Caco-2 (cell line): ENCODE results near the gene GLI2. TPM values are rescaled to one million over a fixed set of nuclear protein-coding genes. Genes with fewer than 3 reads are reported as not detected.

Experiments used
- BruUV-seq: library from RNA; stranded (reverse); fragments of 400-500 nt; replicated peaks from 2 replicates; lab custom pipeline; 2021; lab: Mats Ljungman, UMichigan
- CTCF ChIA-PET: fragments of 300-600 bp; sonication (Branson Sonifier 250); formaldehyde crosslinking; loops from one replicate; lab custom pipeline; 2022; ENCODE audit warnings: antibody characterized with exemption; lab: Charles Lee
- POLR2A ChIA-PET: fragments of 300-600 bp; sonication (Branson Sonifier 250); formaldehyde crosslinking; loops from one replicate; lab custom pipeline; 2022; ENCODE audit warnings: antibody characterized with exemption; lab: Charles Lee
- DNase-seq, 2 experiments: peaks; one replicate each; pipeline versions ENCODE4 v3.0.0 to v3.0.0-alpha.2; 2020 to 2022
- H3K27me3 ChIP-seq: replicated peaks from 2 replicates; pipeline ENCODE4 v1.6.0; 2011; ENCODE audit warnings: low read length; ENCODE audit not compliant: control insufficient read depth, insufficient read depth
- H3K36me3 ChIP-seq: 2 replicates; pipeline ENCODE4 v1.5.1; 2011; ENCODE audit warnings: low read length; ENCODE audit not compliant: control insufficient read depth, insufficient read depth
- H3K4me1 ChIP-seq: fragments of 250-450 bp; sonication (Bioruptor Pico); 2 replicates; pipeline ENCODE4 v1.5.1; 2020; ENCODE audit warnings: mild to moderate bottlenecking
- H3K4me3 ChIP-seq: 2 replicates; pipeline ENCODE4 v1.5.1; 2011; ENCODE audit warnings: low read depth, mild to moderate bottlenecking, control low read depth, low read length
- H3K9me3 ChIP-seq: fragments of 250-450 bp; sonication (Bioruptor Pico); 2 replicates; pipeline ENCODE4 v1.5.1; 2020; ENCODE audit warnings: mild to moderate bottlenecking, moderate library complexity
- H3K27ac Mint-ChIP-seq: one replicate; pipeline ENCODE4 v1.8.0; 2022; ENCODE audit warnings: mixed read lengths; ENCODE audit not compliant: unreplicated experiment
- H3K27me3 Mint-ChIP-seq: one replicate; pipeline ENCODE4 v1.8.0; 2022; ENCODE audit warnings: mixed read lengths; ENCODE audit not compliant: insufficient read depth, unreplicated experiment
- H3K36me3 Mint-ChIP-seq: one replicate; pipeline ENCODE4 v1.8.0; 2022; ENCODE audit warnings: mild to moderate bottlenecking, mixed read lengths; ENCODE audit not compliant: insufficient read depth, unreplicated experiment
- H3K4me1 Mint-ChIP-seq: one replicate; pipeline ENCODE4 v1.8.0; 2022; ENCODE audit warnings: low read depth, mixed read lengths; ENCODE audit not compliant: unreplicated experiment
- H3K4me3 Mint-ChIP-seq: one replicate; pipeline ENCODE4 v1.8.0; 2022; ENCODE audit warnings: mild to moderate bottlenecking, moderate library complexity, mixed read lengths; ENCODE audit not compliant: unreplicated experiment
- H3K9me3 Mint-ChIP-seq: one replicate; pipeline ENCODE4 v1.8.0; 2022; ENCODE audit warnings: mixed read lengths; ENCODE audit not compliant: unreplicated experiment
- CTCF ChIP-seq, 2 experiments: fragments of 200-600 bp in 1 of 2; IDR thresholded peaks; 1 replicate in 1 of 2; 2 replicates in 1 of 2; pipeline versions ENCODE4 v1.5.1 to v1.8.0; 2011 to 2022; ENCODE audit warnings: antibody characterized with exemption in 1 of 2, control low read depth in 1 of 2, inconsistent platforms in 1 of 2, low read depth in 1 of 2, low read length in 1 of 2, mild to moderate bottlenecking in 1 of 2, moderate library complexity in 1 of 2; ENCODE audit not compliant: insufficient read depth in 1 of 2, severe bottlenecking in 1 of 2, unreplicated experiment in 1 of 2
- intact Hi-C: fragments of 100-400 bp; cut with micrococcal nuclease; formaldehyde crosslinking; loops from one replicate; pipeline ENCODE4 v1.10.0; 2022; ENCODE audit not compliant: unreplicated experiment
- total RNA-seq: library from RNA; stranded (reverse); gene quantifications from 2 replicates; pipeline ENCODE4 v1.2.3, GENCODE V29; 2022

GLI2 gene
- total RNA-seq, 1 experiment from 2014 or later = 0.70 TPM

GRCh38 chr2:120697471-120697870, 38.2 kb upstream of the GLI2 start:
- no peaks in the 10 kb centered on the region for H3K9me3 Mint-ChIP-seq
- peaks cover 12% of the 10 kb centered on the region for H3K27me3 Mint-ChIP-seq
- peak in 1 of 2 experiments; percentile 7 for DNase-seq
- H3K4me1 Mint-ChIP-seq = peaks cover 19% of the 10 kb centered on the region
- TF ChIP-seq CTCF (IDR thresholded peaks at IDR 0.05; ENCODE audit: insufficient read depth in 1 of 2, low read depth in 1 of 2, low read length in 1 of 2, severe bottlenecking in 1 of 2, unreplicated experiment in 1 of 2) = no peak
- intact Hi-C loops = loop anchor here (10.0 kb wide), 1 partner anchor 87 kb away; no protein-coding TSS in a partner anchor
- peaks cover 8% of the 10 kb centered on the region for H3K4me1 ChIP-seq
- H3K4me3 Mint-ChIP-seq = no peak overlapping the region
- H3K36me3 Mint-ChIP-seq = no peaks in the 10 kb centered on the region
- no peak overlapping the region for H3K4me3 ChIP-seq
- H3K27me3 ChIP-seq = no peaks in the 10 kb centered on the region
- no peaks in the 10 kb centered on the region for H3K9me3 ChIP-seq
- POLR2A ChIA-PET = no interaction called here
- BruUV-seq = no TSS peak
- H3K27ac Mint-ChIP-seq = no peak overlapping the region
- CTCF ChIA-PET = no interaction called here
- H3K36me3 ChIP-seq = no peaks in the 10 kb centered on the region

- intact Hi-C loops = loop anchor here (10.0 kb wide), 1 partner anchor 86 kb away; no protein-coding TSS in a partner anchor
These were observed 36.4 kb upstream of the GLI2 start for GRCh38 chr2:120699292-120699691.

GRCh38 chr2:120700659-120701058, 35.0 kb upstream of the GLI2 start:
- Histone ChIP-seq H3K4me3 (no peak overlapping the region), H3K36me3 (no peaks in the 10 kb centered on the region), H3K9me3 (no peaks in the 10 kb centered on the region), H3K27me3 (no peaks in the 10 kb centered on the region), H3K4me1 (peaks cover 8% of the 10 kb centered on the region)
- Mint-ChIP-seq H3K4me1 (peaks cover 13% of the 10 kb centered on the region), H3K27me3 (no peaks in the 10 kb centered on the region), H3K9me3 (no peaks in the 10 kb centered on the region), H3K27ac (no peak overlapping the region), H3K4me3 (no peak overlapping the region), H3K36me3 (no peaks in the 10 kb centered on the region)
- intact Hi-C loops = no loop called here
- no peak for TF ChIP-seq CTCF (IDR thresholded peaks at IDR 0.05; ENCODE audit: insufficient read depth in 1 of 2, low read depth in 1 of 2, low read length in 1 of 2, severe bottlenecking in 1 of 2, unreplicated experiment in 1 of 2)
- POLR2A ChIA-PET = no interaction called here
- BruUV-seq = no TSS peak
- CTCF ChIA-PET = no interaction called here
- no peak for DNase-seq

More at GRCh38 chr2:120699292-120699691, 36.4 kb upstream of the GLI2 start:
- H3K27ac Mint-ChIP-seq = no peak overlapping the region
- Histone ChIP-seq H3K27me3 (no peaks in the 10 kb centered on the region), H3K36me3 (no peaks in the 10 kb centered on the region), H3K4me1 (peaks cover 8% of the 10 kb centered on the region), H3K4me3 (no peak overlapping the region), H3K9me3 (no peaks in the 10 kb centered on the region)
- no peak for DNase-seq
- H3K4me1 Mint-ChIP-seq = peaks cover 19% of the 10 kb centered on the region
- no peak for TF ChIP-seq CTCF (IDR thresholded peaks at IDR 0.05; ENCODE audit: insufficient read depth in 1 of 2, low read depth in 1 of 2, low read length in 1 of 2, severe bottlenecking in 1 of 2, unreplicated experiment in 1 of 2)
- H3K36me3 Mint-ChIP-seq = no peaks in the 10 kb centered on the region
- no peak overlapping the region for H3K4me3 Mint-ChIP-seq
- H3K9me3 Mint-ChIP-seq = no peaks in the 10 kb centered on the region
- CTCF ChIA-PET = interaction anchor here (0.6 to 1.1 kb wide), 2 partner anchors 37 to 358 kb away, joined by 5 to 6 read pairs; partner anchors contain the start of gene GLI2
- POLR2A ChIA-PET = no interaction called here
- BruUV-seq = no TSS peak
- peaks cover 7% of the 10 kb centered on the region for H3K27me3 Mint-ChIP-seq
